GM20431 (cell line): ENCODE results near the gene TMEM119.

ENCODE experiments used
- in situ Hi-C: fragments of 300-500 bp; cut with MseI, MboI; formaldehyde crosslinking; loops from one replicate; pipeline ENCODE4 v1.15.0; 2020; ENCODE audit warnings: low sequenced_read_pairs; ENCODE audit not compliant: unreplicated experiment

TMEM119 gene

DNA sequence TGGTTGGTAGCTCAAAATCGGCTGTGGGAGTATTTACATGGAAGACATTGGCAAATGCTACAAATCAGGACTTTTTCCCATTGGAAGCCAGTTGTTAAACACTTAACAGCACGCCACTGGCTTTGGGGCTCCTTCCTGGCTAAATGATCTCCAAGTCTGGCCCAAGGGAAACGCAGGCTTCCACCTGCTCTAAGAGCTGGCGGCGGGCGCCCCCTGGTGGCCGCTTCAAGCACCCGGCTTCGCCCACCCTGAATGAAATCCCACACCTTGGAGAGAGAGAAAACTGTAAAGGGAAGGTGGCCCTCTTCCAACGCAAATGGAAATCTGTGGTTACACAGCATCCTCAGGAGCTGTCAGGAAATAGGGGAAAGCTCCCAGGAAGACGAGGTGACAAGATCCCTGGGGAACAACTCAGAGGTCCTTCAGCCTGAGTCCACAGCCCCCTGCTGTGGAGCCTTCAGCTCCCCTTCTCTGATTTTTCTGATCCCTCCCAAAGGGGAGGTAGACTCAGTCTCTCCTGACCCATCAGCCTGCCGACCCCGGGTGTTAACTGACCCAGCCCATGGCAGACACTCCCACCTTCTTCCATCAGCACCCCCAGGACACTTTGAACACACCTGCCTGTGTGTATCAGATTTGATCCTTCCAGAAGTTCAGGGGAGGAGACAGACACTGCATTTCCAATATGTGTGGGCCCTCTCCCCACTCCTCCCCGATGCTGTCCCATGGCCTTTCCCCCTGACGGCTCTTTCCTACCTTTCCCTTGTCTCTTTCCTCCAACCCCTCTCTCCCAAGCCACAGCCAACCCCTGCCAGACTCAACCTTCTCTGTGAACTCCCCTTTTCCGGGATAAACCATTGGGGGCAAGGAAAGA, 20.4 kb upstream of the TMEM119 start:
- in situ Hi-C loops = loop anchor here (10.0 kb wide), 1 partner anchor 54 kb away; the partner anchor contains the start of genes ISCU and SART3

DNA sequence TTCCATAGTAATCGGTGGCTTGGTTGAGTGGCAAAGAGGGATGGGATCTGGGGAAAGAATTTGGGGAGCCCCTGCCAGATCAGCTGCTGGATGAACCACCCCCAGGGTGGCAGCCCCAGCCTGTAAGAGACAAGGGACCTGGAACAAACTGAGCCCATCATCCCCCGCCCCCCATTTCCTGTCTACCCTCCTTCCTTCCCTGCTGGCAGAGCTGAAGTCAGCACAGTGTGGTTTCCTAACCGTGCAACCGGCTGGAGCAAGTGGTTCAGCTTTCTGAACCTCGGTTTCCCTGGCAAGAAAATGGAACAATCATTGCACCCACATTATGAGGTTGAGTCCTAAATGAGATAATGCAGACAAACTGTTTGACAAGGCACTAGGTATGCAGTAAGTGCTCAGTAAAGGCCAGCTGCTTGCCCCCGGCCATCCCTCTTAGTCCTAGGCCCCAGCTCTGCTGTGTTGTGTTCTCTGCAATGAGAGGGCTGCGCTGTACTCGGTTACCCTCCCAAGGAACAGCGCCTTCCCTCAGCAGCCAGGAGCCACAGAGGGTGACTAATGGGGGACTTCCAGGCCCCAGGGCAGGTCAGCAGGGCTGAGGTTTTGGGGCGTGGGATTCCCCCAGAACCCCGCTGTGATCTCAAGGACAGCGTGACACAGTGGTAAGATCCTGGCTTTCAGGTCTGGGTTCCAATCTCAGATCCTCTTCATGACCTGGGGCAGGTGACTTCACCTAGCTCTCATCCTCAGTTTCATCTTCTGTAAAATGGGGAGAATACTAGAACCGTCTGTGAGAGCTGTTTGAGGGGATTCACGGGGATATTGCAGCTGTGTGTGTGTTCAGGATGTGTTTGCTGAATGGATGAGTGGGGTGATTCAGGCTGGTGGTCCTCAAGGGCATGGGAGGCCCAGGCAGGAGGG, 19.3 kb upstream of the TMEM119 start:
- in situ Hi-C loops = loop anchor here (10.0 kb wide), 1 partner anchor 52 kb away; the partner anchor contains the start of genes ISCU and SART3

DNA sequence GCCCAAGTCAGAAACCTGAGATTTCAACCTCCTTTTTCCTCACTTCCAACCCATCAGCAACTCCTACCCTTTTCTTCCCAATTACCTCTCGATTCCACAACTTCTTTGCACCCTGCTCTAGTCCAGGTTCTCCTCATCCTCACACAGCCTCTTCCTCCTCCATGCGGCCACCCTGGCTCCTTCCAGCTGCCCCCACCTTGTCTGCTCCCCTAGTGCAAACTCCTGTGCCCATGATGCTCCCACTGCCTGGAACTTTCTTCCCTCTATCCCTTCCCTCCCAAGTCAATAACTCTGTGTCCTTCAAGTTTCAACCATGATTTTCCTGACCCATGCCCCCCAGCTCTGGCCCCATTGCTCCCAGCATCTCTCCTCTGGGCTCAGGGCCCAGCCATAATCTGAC, 18.5 kb upstream of the TMEM119 start:
- in situ Hi-C loops = loop anchor here (10.0 kb wide), 1 partner anchor 52 kb away; the partner anchor contains the start of genes ISCU and SART3

DNA sequence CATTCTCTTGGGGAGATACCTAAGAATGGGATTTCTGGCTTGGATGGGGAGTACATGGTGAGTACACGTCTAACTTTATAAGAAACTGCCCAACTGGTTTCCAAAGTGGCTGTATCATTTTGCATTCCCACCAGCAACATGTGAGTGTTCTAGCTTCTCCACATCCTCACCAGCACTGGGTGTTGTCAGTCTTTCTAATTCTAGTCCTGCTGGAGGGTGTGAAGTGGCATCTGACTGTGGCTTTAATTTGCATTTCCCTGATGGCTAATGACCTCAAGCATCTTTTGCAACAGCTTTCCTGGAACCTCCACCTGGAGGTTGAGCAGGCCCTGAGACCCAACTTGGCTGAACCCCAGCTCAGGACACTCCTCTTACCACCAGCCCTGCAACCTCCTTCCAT, 18.0 kb upstream of the TMEM119 start:
- in situ Hi-C loops = loop anchor here (10.0 kb wide), 1 partner anchor 51 kb away; the partner anchor contains the start of genes ISCU and SART3

DNA sequence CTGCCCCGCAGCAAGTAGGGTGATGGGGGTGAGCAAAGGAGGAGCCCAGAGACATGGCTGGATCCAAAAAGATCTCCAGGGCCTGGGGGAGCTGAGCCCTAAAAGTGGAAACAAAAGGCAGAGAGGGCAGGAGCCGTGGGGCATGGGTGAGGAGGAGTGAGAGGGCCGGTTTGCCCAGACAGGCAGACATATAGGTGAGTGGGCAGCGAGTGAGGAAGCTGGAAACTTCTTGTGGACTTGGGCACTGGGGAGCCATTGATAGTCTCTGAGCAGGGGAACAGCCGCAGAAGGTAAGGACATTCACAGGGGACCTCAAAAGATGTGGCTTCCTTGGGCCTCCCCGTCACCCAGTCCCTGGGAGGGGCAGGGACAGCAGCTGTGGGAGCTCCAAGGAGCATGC, 16.8 kb upstream of the TMEM119 start:
- in situ Hi-C loops = loop anchor here (10.0 kb wide), 1 partner anchor 50 kb away; the partner anchor contains the start of genes ISCU and SART3

DNA sequence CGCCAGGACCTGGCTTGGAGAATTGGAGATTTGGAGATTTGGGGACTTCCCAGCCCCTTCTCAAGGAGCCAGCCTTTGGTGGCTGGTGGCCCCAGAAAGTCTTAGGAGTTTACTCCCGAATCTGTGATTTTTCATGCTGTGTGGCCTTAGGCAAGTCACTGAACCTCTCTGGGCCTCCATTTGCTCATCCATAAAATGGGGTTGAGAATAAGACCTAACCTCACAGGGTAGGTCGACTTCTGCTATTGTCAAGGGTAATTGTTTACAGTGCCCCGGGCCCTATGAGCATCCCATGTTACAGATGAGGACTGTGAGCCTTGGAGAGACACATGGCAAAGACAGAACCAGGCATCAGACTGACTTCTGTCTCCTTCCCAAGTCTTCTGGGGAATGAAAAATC, 16.2 kb upstream of the TMEM119 start:
- in situ Hi-C loops = loop anchor here (10.0 kb wide), 1 partner anchor 49 kb away; the partner anchor contains the start of genes ISCU and SART3

DNA sequence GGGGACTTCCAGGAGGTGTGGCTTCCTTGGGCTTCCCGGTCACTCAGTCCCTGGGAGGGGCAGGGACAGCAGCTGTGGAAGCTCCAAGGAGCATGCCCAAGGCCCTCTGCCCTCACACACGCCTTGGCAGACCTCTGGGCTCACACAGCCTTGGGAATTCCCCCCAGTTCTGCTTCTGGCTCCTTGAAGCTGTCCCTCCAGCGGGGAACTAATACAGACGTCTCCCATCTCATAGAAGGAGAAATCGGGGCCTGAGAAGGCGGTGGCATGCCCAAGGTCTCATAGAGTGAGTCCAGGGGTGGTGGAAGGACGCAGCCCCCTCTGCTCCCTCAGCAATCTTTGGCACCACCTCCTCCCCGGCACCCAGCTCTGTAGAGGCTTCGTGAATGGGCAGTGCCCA, 15.7 kb upstream of the TMEM119 start:
- in situ Hi-C loops = loop anchor here (10.0 kb wide), 1 partner anchor 49 kb away; the partner anchor contains the start of genes ISCU and SART3

DNA sequence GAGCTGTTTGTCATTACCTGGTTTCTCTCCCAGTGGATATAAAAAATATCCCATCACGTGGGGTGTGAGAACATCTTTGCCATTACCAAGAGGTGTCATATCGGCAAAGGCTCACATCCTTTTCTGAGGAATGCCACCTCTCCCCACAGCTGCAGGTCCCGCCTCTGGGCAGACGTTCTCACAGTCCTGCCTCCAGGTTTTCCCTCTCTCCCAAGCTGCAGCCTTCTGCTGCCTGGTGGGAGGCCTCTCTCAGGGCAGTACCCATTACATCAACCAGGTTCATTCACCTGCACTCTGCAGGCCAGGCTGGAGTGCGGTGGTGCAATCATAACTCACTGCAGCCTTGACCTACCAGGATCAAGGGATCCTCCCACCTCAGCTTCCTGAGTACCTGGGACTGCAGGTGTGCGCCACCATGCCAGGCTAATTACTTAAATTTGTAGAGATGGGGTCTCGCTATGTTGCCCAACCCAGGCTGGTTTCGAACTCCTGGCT, 15.0 kb upstream of the TMEM119 start:
- in situ Hi-C loops = loop anchor here (10.0 kb wide), 1 partner anchor 48 kb away; the partner anchor contains the start of genes ISCU and SART3

DNA sequence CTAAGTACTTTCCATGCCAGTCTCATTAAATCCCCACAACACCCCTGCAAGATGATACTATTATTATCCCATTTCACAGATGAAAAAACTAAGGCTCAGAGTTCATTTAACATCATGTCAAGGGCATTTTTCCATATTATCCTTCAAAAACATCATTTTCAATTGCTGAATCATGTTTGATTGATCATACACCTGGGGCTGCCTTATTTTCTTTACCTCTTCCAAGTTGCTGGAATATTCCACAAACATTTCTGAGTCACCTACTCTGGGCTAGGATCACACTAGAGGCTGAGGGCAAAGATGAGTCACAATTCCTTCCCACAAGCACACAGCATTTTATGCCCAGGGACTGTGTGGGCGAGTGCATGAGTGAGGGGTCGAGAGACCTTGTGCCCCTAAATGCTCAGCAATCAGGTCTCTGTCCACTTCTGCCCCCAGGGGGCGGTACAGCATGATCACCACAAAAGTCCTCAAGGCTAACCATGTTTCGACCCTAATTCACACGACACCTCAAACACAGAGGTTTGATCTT, 14.1 kb upstream of the TMEM119 start:
- in situ Hi-C loops = loop anchor here (10.0 kb wide), 1 partner anchor 47 kb away; the partner anchor contains the start of genes ISCU and SART3

DNA sequence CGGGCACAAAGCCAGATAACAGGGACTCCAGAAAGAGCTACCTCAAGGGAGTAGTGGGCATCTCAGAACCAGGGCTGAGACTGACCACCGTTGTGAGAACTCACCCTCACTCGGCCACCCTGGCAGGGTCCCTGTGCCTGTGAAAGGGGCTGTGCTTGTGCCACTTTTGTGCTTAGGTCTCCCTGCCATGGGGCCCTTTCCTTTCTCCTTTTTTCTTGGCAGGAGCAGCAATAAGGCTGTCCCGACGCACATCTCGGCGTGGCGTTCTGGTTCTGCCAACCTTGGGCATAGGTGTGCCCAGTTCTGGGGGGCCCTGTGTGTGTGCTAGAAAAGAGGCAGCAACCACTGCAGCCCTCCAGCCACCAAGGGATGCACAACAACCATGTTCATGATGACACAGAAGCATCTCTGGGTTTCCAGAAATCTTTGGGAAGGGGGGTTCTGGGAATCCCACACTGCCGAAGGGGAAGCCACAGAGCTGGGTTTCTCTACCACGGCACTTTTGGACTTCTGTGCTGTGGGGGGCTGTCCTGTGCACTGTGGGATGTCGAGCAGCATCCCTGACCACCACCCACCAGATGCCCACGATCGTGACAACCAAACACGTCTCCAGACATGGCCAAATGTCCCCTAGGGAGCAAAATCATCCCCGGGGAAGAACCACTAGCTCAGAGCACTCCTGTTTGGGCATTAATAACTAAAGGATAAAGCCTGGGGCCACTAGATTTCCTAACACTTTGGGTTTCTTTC, 13.1 kb upstream of the TMEM119 start:
- in situ Hi-C loops = loop anchor here (10.0 kb wide), 1 partner anchor 46 kb away; the partner anchor contains the start of genes ISCU and SART3

DNA sequence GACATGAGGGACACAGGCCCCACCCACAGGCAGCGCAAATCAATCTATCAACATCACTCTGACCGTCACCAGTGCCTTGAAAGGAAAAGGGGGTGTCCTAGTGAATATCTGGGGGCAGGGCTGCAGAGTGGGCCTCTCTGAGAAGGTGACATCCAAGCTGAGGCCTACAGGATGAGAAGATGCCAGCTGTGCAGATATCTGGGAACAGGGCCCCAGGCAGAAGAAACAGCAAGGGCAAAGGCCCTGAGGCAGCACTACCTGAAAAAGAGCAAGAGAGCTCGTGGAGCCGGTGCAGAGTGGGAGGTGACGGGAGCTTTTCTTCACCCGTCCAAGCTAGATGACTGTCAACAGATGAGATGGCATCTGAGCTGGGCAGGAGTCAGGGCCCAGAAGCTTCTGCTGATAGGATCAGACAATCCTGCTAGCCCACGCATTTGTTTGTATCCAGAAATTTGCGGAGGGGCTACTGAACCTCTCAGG, 12.5 kb upstream of the TMEM119 start:
- in situ Hi-C loops = loop anchor here (10.0 kb wide), 1 partner anchor 46 kb away; the partner anchor contains the start of genes ISCU and SART3

DNA sequence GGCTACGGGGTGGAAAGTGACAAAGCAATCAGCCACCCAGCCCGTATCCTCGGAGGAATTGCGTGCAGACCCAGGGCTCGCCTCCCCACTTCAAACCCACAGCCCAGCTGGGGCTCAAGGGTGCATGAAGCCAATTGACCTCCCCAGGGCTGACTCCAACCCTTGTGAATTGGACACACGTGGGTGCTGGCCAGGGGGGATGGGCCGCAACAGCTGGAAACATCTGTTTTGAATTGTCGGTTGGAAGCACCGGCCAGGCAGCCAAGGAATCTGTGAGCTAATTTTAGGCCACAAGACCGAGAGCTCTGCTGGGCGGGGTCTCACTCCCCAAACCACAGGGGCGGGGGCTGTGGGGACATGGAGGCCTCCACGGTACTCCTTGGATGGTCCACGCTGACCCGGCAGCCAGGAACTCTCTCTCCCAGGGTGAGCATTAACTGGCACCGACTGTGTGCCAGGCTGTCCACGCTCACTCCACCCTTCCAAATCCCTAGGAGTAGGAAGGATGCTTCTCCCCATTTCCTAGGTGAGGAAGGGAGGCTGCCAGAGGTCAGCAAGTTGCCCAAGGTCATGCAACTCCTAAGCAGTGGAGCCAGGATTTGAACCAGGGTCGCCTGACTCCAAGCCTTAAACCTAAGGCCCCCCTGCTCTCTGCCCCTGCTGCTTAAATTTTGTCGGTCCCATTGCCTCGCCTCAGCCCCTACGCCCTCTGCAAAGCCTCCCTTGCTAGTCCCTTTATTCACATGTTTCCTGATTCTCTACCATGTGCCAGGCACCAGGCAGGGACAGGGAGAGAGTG, 11.9 kb upstream of the TMEM119 start:
- in situ Hi-C loops = loop anchor here (10.0 kb wide), 1 partner anchor 45 kb away; the partner anchor contains the start of genes ISCU and SART3

DNA sequence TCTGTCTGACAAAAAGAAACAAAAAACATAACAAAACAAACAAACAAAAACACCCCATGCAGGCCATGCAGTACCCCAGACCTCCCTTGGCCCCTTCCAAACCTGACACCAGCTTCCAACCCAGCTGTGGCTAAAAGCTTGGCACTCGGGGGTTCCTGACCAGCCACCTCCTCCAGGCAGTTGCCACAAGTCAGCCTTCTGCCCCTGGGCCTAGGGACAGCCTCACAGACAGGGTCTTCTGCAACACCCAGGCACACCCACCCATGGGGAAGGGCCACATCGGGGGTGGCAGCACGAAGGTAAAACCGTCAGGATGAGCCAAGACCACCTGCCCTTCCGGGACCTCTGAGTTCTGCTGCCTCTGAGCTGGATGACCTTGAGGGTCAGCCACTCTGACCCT, 10.7 kb upstream of the TMEM119 start:
- in situ Hi-C loops = no loop called here

DNA sequence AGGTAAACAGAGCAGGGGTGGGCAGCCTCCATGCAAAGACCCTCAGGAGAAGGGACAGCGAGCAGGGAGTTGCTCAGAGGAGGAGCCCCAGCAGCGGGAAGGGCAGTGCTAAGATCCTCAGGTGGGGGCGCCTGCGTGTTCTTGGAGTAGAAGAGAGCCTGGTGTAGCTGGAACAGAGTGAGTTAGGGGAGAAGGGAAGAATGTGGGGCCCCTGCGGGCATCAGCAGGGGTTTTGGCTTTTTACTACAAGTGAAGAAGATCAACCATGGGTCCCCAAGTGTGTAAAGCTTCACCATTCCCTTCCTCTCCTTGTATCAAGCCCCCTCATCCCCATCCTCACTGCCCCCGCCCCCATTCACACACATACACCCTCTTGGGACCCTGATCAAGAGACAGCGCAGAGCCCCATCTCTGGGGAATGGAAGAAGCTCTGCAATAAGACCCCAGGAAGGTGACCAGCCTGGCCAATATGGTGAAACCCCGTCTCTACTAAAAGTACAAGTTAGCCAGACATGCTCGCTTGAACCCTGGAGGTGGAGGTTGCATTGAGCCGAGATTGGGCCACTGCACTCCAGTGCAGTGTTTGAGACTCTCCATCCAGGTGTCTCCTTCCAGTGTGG, 10.2 kb upstream of the TMEM119 start:
- in situ Hi-C loops = no loop called here

DNA sequence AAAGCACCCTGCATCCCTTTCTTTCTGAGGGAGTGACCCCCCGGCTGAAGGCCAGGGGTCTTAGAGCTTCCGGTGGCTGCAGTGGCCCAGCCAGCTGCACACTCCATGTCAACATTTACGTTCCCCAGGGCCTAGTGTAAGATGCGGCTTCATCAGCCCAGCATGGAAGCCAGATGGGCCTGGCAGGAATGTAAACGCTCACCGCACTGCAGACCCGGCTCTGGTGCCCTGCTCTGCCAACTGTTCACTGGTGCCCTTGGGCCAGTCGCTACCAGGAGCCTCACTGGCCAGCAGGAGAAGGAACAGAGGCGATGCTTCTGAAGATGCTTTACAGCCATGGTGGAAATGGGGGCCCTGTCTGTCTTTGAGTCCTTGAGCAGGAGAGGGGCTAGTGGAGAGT, 8.6 kb upstream of the TMEM119 start:
- in situ Hi-C loops = no loop called here

DNA sequence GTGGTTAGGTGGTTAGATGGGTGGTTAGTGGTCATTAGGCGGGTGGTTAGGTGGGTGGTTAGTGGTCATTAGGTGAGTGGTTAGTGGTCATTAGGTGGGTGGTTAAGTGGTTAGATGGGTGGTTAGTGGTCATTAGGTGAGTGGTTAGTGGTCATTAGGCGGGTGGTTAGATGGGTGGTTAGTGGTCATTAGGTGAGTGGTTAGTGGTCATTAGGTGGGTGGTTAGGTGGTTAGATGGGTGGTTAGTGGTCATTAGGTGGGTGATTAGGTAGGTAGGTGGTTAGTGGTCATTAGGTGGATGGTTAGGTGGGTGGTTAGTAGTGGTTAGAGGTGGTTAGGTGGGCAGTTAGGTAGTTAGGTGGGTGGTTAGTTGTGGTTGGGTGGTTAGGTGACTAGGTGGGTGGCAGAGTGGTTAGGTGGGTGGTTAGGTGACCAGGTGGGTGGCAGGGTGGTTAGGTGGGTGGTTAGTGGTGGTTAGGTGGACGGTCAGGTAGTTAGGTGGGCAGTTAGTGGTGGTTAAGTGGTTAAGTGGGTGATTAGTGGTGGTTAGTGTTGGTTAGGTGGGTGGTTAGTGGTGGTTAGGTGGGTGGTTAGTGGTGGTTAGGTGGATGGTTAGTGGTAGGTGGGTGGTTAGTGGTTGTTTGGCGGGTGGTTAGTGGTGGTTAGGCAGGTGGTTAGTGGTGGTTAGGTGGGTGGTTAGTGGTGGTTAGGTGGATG, 8.0 kb upstream of the TMEM119 start:
- in situ Hi-C loops = no loop called here
